Measurements from ENCODE around the gene PAQR4.

Gene PAQR4

GRCh38 chr16:3004781-3005284 is 35.7 kb downstream of the PAQR4 start:
- no peak for DNase-seq (ENCODE audit: low read depth)

GRCh38 chr16:3007059-3007956 is 38.2 kb downstream of the PAQR4 start:
- DNase-seq (ENCODE audit: low read depth): no peak

- DNase-seq (ENCODE audit: low read depth): no peak
Observed at GRCh38 chr16:3007957-3008689, 39.0 kb downstream of the PAQR4 start.

GRCh38 chr16:3008690-3009037 is 39.5 kb downstream of the PAQR4 start:
- DNase-seq (ENCODE audit: low read depth): no peak

- no peak for DNase-seq (ENCODE audit: low read depth)
Observed at GRCh38 chr16:3009568-3010390, 40.6 kb downstream of the PAQR4 start.

GRCh38 chr16:3010510-3010909 is 41.4 kb downstream of the PAQR4 start:
- DNase-seq (ENCODE audit: low read depth): no peak

GRCh38 chr16:3012246-3012645 is 43.1 kb downstream of the PAQR4 start:
- DNase-seq (ENCODE audit: low read depth): no peak

- DNase-seq (ENCODE audit: low read depth): no peak
Observed at GRCh38 chr16:3012828-3013420, 43.8 kb downstream of the PAQR4 start, which contains the start of gene CLDN9. Gene CLDN9, plus strand, starts transcription at chr16:3012923. Its CDS starts 440 bp downstream, at chr16:3013363.

- no peak for DNase-seq (ENCODE audit: low read depth)
Observed at GRCh38 chr16:3013491-3013951, 44.4 kb downstream of the PAQR4 start.

GRCh38 chr16:3013998-3014690 is 45.0 kb downstream of the PAQR4 start:
- DNase-seq (ENCODE audit: low read depth): no peak

GRCh38 chr16:3014971-3015370 is 45.8 kb downstream of the PAQR4 start:
- DNase-seq (ENCODE audit: low read depth): no peak

GRCh38 chr16:3015865-3016521 is 46.8 kb downstream of the PAQR4 start:
- no peak for DNase-seq (ENCODE audit: low read depth)

- no peak for DNase-seq (ENCODE audit: low read depth)
Observed at GRCh38 chr16:3017344-3017743, 48.2 kb downstream of the PAQR4 start.

- DNase-seq (ENCODE audit: low read depth): no peak
Observed at GRCh38 chr16:3017794-3018506, 48.8 kb downstream of the PAQR4 start, which contains the start of gene CLDN6. Gene CLDN6, minus strand, starts transcription at chr16:3018183. Its CDS starts 2,162 bp downstream, at chr16:3016021.

- DNase-seq (ENCODE audit: low read depth): no peak
Observed at GRCh38 chr16:3019594-3020246, 50.6 kb downstream of the PAQR4 start.

GRCh38 chr16:3020247-3020603 is 51.1 kb downstream of the PAQR4 start, which contains the start of gene TNFRSF12A:
Gene TNFRSF12A, plus strand, starts transcription at chr16:3020368. Its CDS starts 30 bp downstream, at chr16:3020398.
- DNase-seq (ENCODE audit: low read depth): peak; percentile 59

- DNase-seq (ENCODE audit: low read depth): peak; percentile 63
Observed at GRCh38 chr16:3020604-3021448, 51.7 kb downstream of the PAQR4 start.
